Transverse colon (tissue), 4 donors: ENCODE measurements around the gene ATP1B2.

ENCODE experiments used
- CTCF ChIP-seq, 5 experiments: fragments of 200-600 bp in 3 of 5; fragments of 450-650 bp in 2 of 5; sonication (generic) in 3 of 5; IDR thresholded peaks; 1 replicate in 2 of 5; 2 replicates in 3 of 5; pipeline ENCODE4 v1.5.1; 2016 to 2017; ENCODE audit warnings: antibody characterized with exemption in 5 of 5, inconsistent platforms in 3 of 5, mild to moderate bottlenecking in 2 of 5, moderate library complexity in 1 of 5
- EP300 ChIP-seq: sonication (generic); formaldehyde crosslinking; IDR thresholded peaks from one replicate; pipeline ENCODE4 v1.6.1; 2017; ENCODE audit warnings: antibody characterized with exemption, low read depth
- POLR2AphosphoS5 ChIP-seq, 3 donors: sonication (generic); formaldehyde crosslinking; IDR thresholded peaks; one replicate each; pipeline ENCODE4 v1.6.1; 2016; ENCODE audit warnings: antibody characterized with exemption in 3 of 3

GRCh38 chr17:7686222-7687071, 35.7 kb downstream of the ATP1B2 start:
- TF ChIP-seq EP300 = no peak
- TF ChIP-seq CTCF (IDR thresholded peaks at IDR 0.05) = no peak
- TF ChIP-seq POLR2AphosphoS5 (IDR thresholded peaks at IDR 0.05) = peak; percentile 93 to 97 (median 96)
